SK-N-SH treated with all-trans-retinoic acid at 6 μM for 48 hours (cell line): ENCODE results near the gene TMEM187.

Source experiments
- ATAC-seq: fragments of 200-7000 bp; cut with Tn5 transposase; 3 replicates; pipeline ENCODE4 v1.9.1; 2020; ENCODE audit warnings: mild to moderate bottlenecking, moderate library complexity
- BACH2 ChIP-seq: fragments of 250-450 bp; sonication (Bioruptor Pico); IDR thresholded peaks from 2 replicates; pipeline ENCODE4 v1.9.0; 2021; ENCODE audit warnings: mild to moderate bottlenecking, borderline replicate concordance
- CREB5 ChIP-seq: fragments of 250-450 bp; sonication (Bioruptor Pico); IDR thresholded peaks from 2 replicates; pipeline ENCODE4 v1.5.1; 2020; ENCODE audit warnings: low read depth, mild to moderate bottlenecking, moderate library complexity
- ESRRG ChIP-seq: fragments of 250-450 bp; sonication (Bioruptor Pico); IDR thresholded peaks from 2 replicates; pipeline ENCODE4 v1.6.1; 2021; ENCODE audit warnings: mild to moderate bottlenecking
- GLIS3 ChIP-seq: fragments of 250-450 bp; sonication (Bioruptor Pico); IDR thresholded peaks from 2 replicates; pipeline ENCODE4 v1.5.0; 2020; ENCODE audit warnings: mild to moderate bottlenecking, moderate library complexity
- OSR1 ChIP-seq: fragments of 250-450 bp; sonication (Bioruptor Pico); IDR thresholded peaks from 2 replicates; pipeline ENCODE4 v1.8.0; 2022; ENCODE audit warnings: moderate library complexity, mild to moderate bottlenecking, inconsistent platforms
- PATZ1 ChIP-seq: fragments of 250-450 bp; sonication (Bioruptor Pico); IDR thresholded peaks from 2 replicates; pipeline ENCODE4 v1.8.0; 2020; ENCODE audit warnings: mild to moderate bottlenecking, moderate library complexity, borderline replicate concordance
- POU6F1 ChIP-seq: fragments of 250-450 bp; sonication (Bioruptor Pico); IDR thresholded peaks from 2 replicates; pipeline ENCODE4 v1.8.0; 2021; ENCODE audit warnings: low read depth, mild to moderate bottlenecking, moderate library complexity, borderline replicate concordance
- PPARA ChIP-seq: fragments of 250-450 bp; sonication (Bioruptor Pico); IDR thresholded peaks from 2 replicates; pipeline ENCODE4 v1.5.0; 2020; ENCODE audit warnings: mild to moderate bottlenecking, borderline replicate concordance
- RARB ChIP-seq: fragments of 250-450 bp; sonication (Bioruptor Pico); IDR thresholded peaks from 2 replicates; pipeline ENCODE4 v1.8.0; 2021; ENCODE audit warnings: mild to moderate bottlenecking, moderate library complexity
- SNAI2 ChIP-seq: fragments of 250-450 bp; sonication (Bioruptor Pico); IDR thresholded peaks from 2 replicates; pipeline ENCODE4 v1.5.0; 2020; ENCODE audit warnings: mild to moderate bottlenecking, moderate library complexity
- TCF4 ChIP-seq: fragments of 250-450 bp; sonication (Bioruptor Pico); IDR thresholded peaks from 2 replicates; pipeline ENCODE4 v1.8.0; 2021; ENCODE audit warnings: mild to moderate bottlenecking, moderate library complexity, borderline replicate concordance
- TOX ChIP-seq: fragments of 250-450 bp; sonication (Bioruptor Pico); IDR thresholded peaks from 2 replicates; pipeline ENCODE4 v1.8.0; 2021; ENCODE audit warnings: mild to moderate bottlenecking, moderate library complexity, borderline replicate concordance
- TSHZ2 ChIP-seq: fragments of 250-450 bp; sonication (Bioruptor Pico); IDR thresholded peaks from 2 replicates; pipeline ENCODE4 v1.5.0; 2020; ENCODE audit warnings: mild to moderate bottlenecking, moderate library complexity
- ZFP3 ChIP-seq: fragments of 250-450 bp; sonication (Bioruptor Pico); IDR thresholded peaks from 2 replicates; pipeline ENCODE4 v1.5.0; 2020; ENCODE audit warnings: mild to moderate bottlenecking, moderate library complexity
- ZNF565 ChIP-seq: fragments of 450-650 bp; formaldehyde crosslinking; conservative IDR thresholded peaks from 2 replicates; pipeline ENCODE4 v1.5.0; 2020; ENCODE audit warnings: low read depth, mild to moderate bottlenecking, moderate library complexity
- ZNF70 ChIP-seq: fragments of 450-650 bp; formaldehyde crosslinking; IDR thresholded peaks from 2 replicates; pipeline ENCODE4 v1.5.0; 2020; ENCODE audit warnings: mild to moderate bottlenecking, moderate library complexity
- ZNF8 ChIP-seq: fragments of 450-650 bp; formaldehyde crosslinking; IDR thresholded peaks from 2 replicates; pipeline ENCODE4 v1.5.0; 2020; ENCODE audit warnings: mild to moderate bottlenecking, moderate library complexity

TMEM187 gene

GRCh38 chrX:153925739-153926551 lies 46.6 kb upstream of the TMEM187 start, which contains the start of gene ARHGAP4 (continued):
- TF ChIP-seq CREB5 (CRISPR knock-in tag) (no peak), GLIS3 (CRISPR knock-in tag) (no peak), POU6F1 (CRISPR knock-in tag) (no peak)

- ATAC-seq: no peak
These were observed 46.0 kb upstream of the TMEM187 start for GRCh38 chrX:153926552-153926857.

More at GRCh38 chrX:153926552-153926857, 46.0 kb upstream of the TMEM187 start:
- TF ChIP-seq OSR1 (no peak), PATZ1 (CRISPR knock-in tag) (no peak), ESRRG (CRISPR knock-in tag) (no peak), BACH2 (CRISPR knock-in tag) (no peak), CREB5 (CRISPR knock-in tag) (no peak), ZNF70 (no peak), ZNF8 (CRISPR knock-in tag) (no peak), TSHZ2 (CRISPR knock-in tag) (no peak), GLIS3 (CRISPR knock-in tag) (no peak), RARB (no peak), TCF4 (CRISPR knock-in tag) (no peak), ZFP3 (CRISPR knock-in tag) (no peak), PPARA (CRISPR knock-in tag) (no peak), SNAI2 (no peak), ZNF565 (CRISPR knock-in tag) (no peak), TOX (no peak)
- TF ChIP-seq, all 23 proteins: peak for 0
